Measurements from ENCODE around the gene TANC2. TPM values are rescaled to one million over a fixed set of nuclear protein-coding genes. Genes with fewer than 3 reads are reported as not detected.

TANC2 gene
- total RNA-seq, 1 experiment from 2014 or later: 53.2 TPM

- CTCF ChIA-PET: interaction anchor here (2.0 kb wide), 1 partner anchor 438 kb away, joined by 6 read pairs; no protein-coding TSS in a partner anchor
- Histone ChIP-seq H3K4me1 (ENCODE audit: control insufficient read depth in 1 of 2, insufficient read depth in 2 of 2, low read length in 2 of 2) (peaks cover 13 to 38% of the 10 kb centered on the region in 2 experiments), H3K27me3 (ENCODE audit: insufficient read depth, low read length) (no peaks in the 10 kb centered on the region), H3K9me3 (ENCODE audit: control insufficient read depth in 1 of 2, insufficient read depth in 1 of 2, low read depth in 1 of 2, low read length in 2 of 2) (no peaks in the 10 kb centered on the region), H4K20me1 (ENCODE audit: insufficient read depth) (no peaks in the 10 kb centered on the region), H3K4me2 (ENCODE audit: low read length) (peak overlapping the region; percentile 87), H3K9ac (ENCODE audit: low read length) (no peak overlapping the region), H3K9me2 (ENCODE audit: insufficient read depth) (no peaks in the 10 kb centered on the region), H3K79me2 (ENCODE audit: insufficient read depth, low read length) (peaks cover 56% of the 10 kb centered on the region), H3K36me3 (ENCODE audit: control insufficient read depth in 1 of 2, insufficient read depth in 2 of 2, low read length in 2 of 2) (no peaks in the 10 kb centered on the region), H3K4me3 (replicated peaks in 1 of 2; ENCODE audit: low read depth in 1 of 2, low read length in 2 of 2) (peak overlapping the region in 1 of 2 experiments; percentile 18; a peak in 1 of 4 replicates), H3K27ac (ENCODE audit: low read depth, low read length) (no peak overlapping the region), H2AFZ (ENCODE audit: low read depth, low read length, poor library complexity, severe bottlenecking) (no peak overlapping the region)
- peak; percentile 63 for ATAC-seq
- POLR2A ChIA-PET: no interaction called here
- peak; percentile 83 for DNase-seq (ENCODE audit: low read depth, low spot score)
- intact Hi-C loops (cut with micrococcal nuclease): loop anchor here (1.0 to 5.0 kb wide), 4 partner anchors 265 to 438 kb away; no protein-coding TSS in a partner anchor
- RAD21 ChIA-PET (ENCODE audit: low non-redundant PET in 1 of 2, low total read pairs in 2 of 2, uncharacterized antibody in 2 of 2, unreplicated experiment in 2 of 2): no interaction called here
- BruUV-seq (replicated peaks): no TSS peak
- TF ChIP-seq CEBPB (IDR thresholded peaks at IDR 0.05; ENCODE audit: low read depth): no peak
- TF ChIP-seq EZH2phosphoT487 (IDR thresholded peaks at IDR 0.05; ENCODE audit: borderline replicate concordance): no peak
- no peak for TF ChIP-seq FOSL1 (IDR thresholded peaks at IDR 0.05; ENCODE audit: low read depth)
- TF ChIP-seq SIN3A (IDR thresholded peaks at IDR 0.05; ENCODE audit: low read depth): no peak
- peak; percentile 55; the same call in 1 of the 2 replicates for TF ChIP-seq POLR2AphosphoS5 (IDR thresholded peaks at IDR 0.05; ENCODE audit: low read depth, low read length)
- peak; percentile 86; the same call in 1 of the 2 replicates for TF ChIP-seq CBX3 (IDR thresholded peaks at IDR 0.05; ENCODE audit: low read depth)
- no peak for TF ChIP-seq ZNF274 (IDR thresholded peaks at IDR 0.05; ENCODE audit: low read depth, low read length)
- no peak for TF ChIP-seq ZBTB33 (IDR thresholded peaks at IDR 0.05; ENCODE audit: extremely low read depth, insufficient replicate concordance, low read length)
- no peak for TF ChIP-seq JUND (IDR thresholded peaks at IDR 0.05)
- TF ChIP-seq SP1 (IDR thresholded peaks at IDR 0.05; ENCODE audit: low read depth): no peak
- peak; percentile 97 to 100 (median 99) for TF ChIP-seq CTCF (IDR thresholded peaks at IDR 0.05 in 2 of 3, conservative IDR thresholded peaks at IDR 0.05 in 1 of 3; ENCODE audit: borderline replicate concordance in 1 of 3, insufficient read depth in 1 of 3, low read depth in 2 of 3, low read length in 2 of 3)
- TF ChIP-seq YY1 (IDR thresholded peaks at IDR 0.05; ENCODE audit: extremely low read depth, insufficient replicate concordance, low read depth, low read length): peak; percentile 69
- no peak; the same call in 1 of the 2 replicates for TF ChIP-seq ELF1 (IDR thresholded peaks at IDR 0.05; ENCODE audit: borderline replicate concordance, low read depth)
- TF ChIP-seq SRF (IDR thresholded peaks at IDR 0.05; ENCODE audit: low read depth): 0 out of 2 replicates have a peak, but pooled peaks have one; percentile 27
- no peak for TF ChIP-seq TCF7L2 (IDR thresholded peaks at IDR 0.05; ENCODE audit: borderline replicate concordance, extremely low read depth, insufficient read depth, insufficient read length)
- no peak for TF ChIP-seq ATF3 (IDR thresholded peaks at IDR 0.05)
- TF ChIP-seq EGR1 (IDR thresholded peaks at IDR 0.05; ENCODE audit: low read depth): no peak
- TF ChIP-seq POLR2A (IDR thresholded peaks at IDR 0.05; ENCODE audit: borderline replicate concordance, extremely low read depth, insufficient read depth, insufficient read length): no peak
- TF ChIP-seq, protein P1, sequence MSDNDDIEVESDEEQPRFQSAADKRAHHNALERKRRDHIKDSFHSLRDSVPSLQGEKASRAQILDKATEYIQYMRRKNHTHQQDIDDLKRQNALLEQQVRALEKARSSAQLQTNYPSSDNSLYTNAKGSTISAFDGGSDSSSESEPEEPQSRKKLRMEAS (IDR thresholded peaks at IDR 0.05): peak; percentile 45; the same call in 1 of the 2 replicates
- TF ChIP-seq REST (IDR thresholded peaks at IDR 0.05; ENCODE audit: low read depth): no peak
Measured at GRCh38 chr17:62968445-62968923, 2.4 kb downstream of the TANC2 start.

All from HCT116 (cell line).